HepG2 (cell line): ENCODE results near the gene BTN1A1. TPM values are rescaled to one million over a fixed set of nuclear protein-coding genes. Genes with fewer than 3 reads are reported as not detected.

Source experiments
- CEBPG ChIP-seq: IDR thresholded peaks from 2 replicates; pipeline ENCODE4 v1.6.1; 2016
- GABPB1 ChIP-seq: IDR thresholded peaks from 2 replicates; pipeline ENCODE4 v1.6.1; 2016; ENCODE audit warnings: mild to moderate bottlenecking, missing genetic modification reagents, moderate library complexity, missing compliant biosample characterization
- HNRNPL ChIP-seq: fragments of 200-400 bp; formaldehyde crosslinking; IDR thresholded peaks from 2 replicates; pipeline ENCODE4 v1.6.1; 2017; ENCODE audit warnings: mild to moderate bottlenecking, low read depth, low read length
- KDM4B ChIP-seq: sonication (generic); formaldehyde crosslinking; IDR thresholded peaks from 2 replicates; pipeline ENCODE4 v1.4.0; 2020; ENCODE audit warnings: missing genetic modification reagents
- KLF11 ChIP-seq: IDR thresholded peaks from 2 replicates; pipeline ENCODE4 v1.6.1; 2016; ENCODE audit warnings: missing compliant biosample characterization
- KLF16 ChIP-seq, 2 experiments: sonication (generic) in 1 of 2; formaldehyde crosslinking in 1 of 2; IDR thresholded peaks; 2 replicates each; pipeline versions ENCODE4 v1.6.1 to v1.8.0; 2016 to 2023; ENCODE audit warnings: missing genetic modification reagents in 2 of 2, missing compliant biosample characterization in 1 of 2
- KMT2B ChIP-seq: IDR thresholded peaks from 2 replicates; pipeline ENCODE4 v1.6.1; 2016; ENCODE audit warnings: missing genetic modification reagents, missing compliant biosample characterization
- NFYB ChIP-seq: sonication (generic); formaldehyde crosslinking; IDR thresholded peaks from 2 replicates; pipeline ENCODE4 v1.4.0; 2020; ENCODE audit warnings: missing genetic modification reagents
- NR2F2 ChIP-seq: IDR thresholded peaks from 2 replicates; pipeline ENCODE4 v1.6.1; 2012; ENCODE audit warnings: low read depth, inconsistent platforms, borderline replicate concordance
- TCF7L2 ChIP-seq: IDR thresholded peaks from 2 replicates; pipeline ENCODE4 v1.6.1; 2011; ENCODE audit warnings: mild to moderate bottlenecking, low read depth, low read length, moderate library complexity
- YEATS2 ChIP-seq: sonication (generic); formaldehyde crosslinking; IDR thresholded peaks from 2 replicates; pipeline ENCODE4 v1.4.0; 2020; ENCODE audit warnings: missing genetic modification reagents, borderline replicate concordance
- ZBTB3 ChIP-seq: sonication (generic); formaldehyde crosslinking; IDR thresholded peaks from 2 replicates; pipeline ENCODE4 v1.4.0; 2020; ENCODE audit warnings: low read depth, mild to moderate bottlenecking, moderate library complexity, missing genetic modification reagents, borderline replicate concordance
- ZBTB42 ChIP-seq: sonication (generic); formaldehyde crosslinking; IDR thresholded peaks from 2 replicates; pipeline ENCODE4 v1.5.0; 2020; ENCODE audit warnings: mild to moderate bottlenecking, missing genetic modification reagents
- ZNF160 ChIP-seq: sonication (generic); formaldehyde crosslinking; IDR thresholded peaks from 2 replicates; pipeline ENCODE4 v1.8.0; 2022; ENCODE audit warnings: mild to moderate bottlenecking, inconsistent platforms, missing genetic modification reagents
- ZNF281 ChIP-seq: sonication (generic); formaldehyde crosslinking; IDR thresholded peaks from 2 replicates; pipeline ENCODE4 v1.4.0; 2020; ENCODE audit warnings: missing genetic modification reagents, borderline replicate concordance
- ZNF337 ChIP-seq: sonication (generic); formaldehyde crosslinking; IDR thresholded peaks from 2 replicates; pipeline ENCODE4 v1.5.1; 2020; ENCODE audit warnings: missing genetic modification reagents, low read depth, mild to moderate bottlenecking, borderline replicate concordance
- ZNF772 ChIP-seq: sonication (generic); formaldehyde crosslinking; IDR thresholded peaks from 2 replicates; pipeline ENCODE4 v1.5.0; 2020; ENCODE audit warnings: mild to moderate bottlenecking, missing genetic modification reagents
- polyA plus RNA-seq, 8 experiments: library from polyadenylated mRNA; depleted of rRNA in 3 of 8; stranded (reverse) in 7 of 8; unstranded in 1 of 8; fragments of >200 nt; fragmentation: Illumina TruSeq in 4 of 8; extraction: Trizol in 4 of 8; gene quantifications; 2 replicates each; pipeline versions ENCODE4 v1.2.1 to v1.2.3, GENCODE V29; 2011 to 2016; ENCODE audit warnings: low read depth in 4 of 8, missing spikeins in 1 of 8, mixed read lengths in 1 of 8; ENCODE audit not compliant: insufficient read depth in 1 of 8
- total RNA-seq, 5 experiments: library from RNA; depleted of rRNA; stranded (reverse); fragments of >200 nt; fragmentation: Illumina TruSeq; extraction: Trizol; gene quantifications; 2 replicates each; pipeline ENCODE4 v1.2.3, GENCODE V29; 2016; ENCODE audit warnings: low read depth in 1 of 5
- TF ChIP-seq, protein P1 (sequence below): sonication (generic); formaldehyde crosslinking; IDR thresholded peaks from 2 replicates; pipeline ENCODE4 v1.4.0; 2020; ENCODE audit warnings: mild to moderate bottlenecking, missing genetic modification reagents
- TF ChIP-seq, protein P2 (sequence below): sonication (generic); formaldehyde crosslinking; IDR thresholded peaks from 2 replicates; pipeline ENCODE4 v1.8.1; 2023; ENCODE audit warnings: mild to moderate bottlenecking, inconsistent platforms, moderate library complexity, missing genetic modification reagents, borderline replicate concordance

The BTN1A1 gene
- total and polyA plus RNA-seq, 2 of the 13 experiments (the other 11 are each of a cell fraction or from before 2014, with no cell fraction given) = 0.04 TPM; not detected in 1

DNA sequence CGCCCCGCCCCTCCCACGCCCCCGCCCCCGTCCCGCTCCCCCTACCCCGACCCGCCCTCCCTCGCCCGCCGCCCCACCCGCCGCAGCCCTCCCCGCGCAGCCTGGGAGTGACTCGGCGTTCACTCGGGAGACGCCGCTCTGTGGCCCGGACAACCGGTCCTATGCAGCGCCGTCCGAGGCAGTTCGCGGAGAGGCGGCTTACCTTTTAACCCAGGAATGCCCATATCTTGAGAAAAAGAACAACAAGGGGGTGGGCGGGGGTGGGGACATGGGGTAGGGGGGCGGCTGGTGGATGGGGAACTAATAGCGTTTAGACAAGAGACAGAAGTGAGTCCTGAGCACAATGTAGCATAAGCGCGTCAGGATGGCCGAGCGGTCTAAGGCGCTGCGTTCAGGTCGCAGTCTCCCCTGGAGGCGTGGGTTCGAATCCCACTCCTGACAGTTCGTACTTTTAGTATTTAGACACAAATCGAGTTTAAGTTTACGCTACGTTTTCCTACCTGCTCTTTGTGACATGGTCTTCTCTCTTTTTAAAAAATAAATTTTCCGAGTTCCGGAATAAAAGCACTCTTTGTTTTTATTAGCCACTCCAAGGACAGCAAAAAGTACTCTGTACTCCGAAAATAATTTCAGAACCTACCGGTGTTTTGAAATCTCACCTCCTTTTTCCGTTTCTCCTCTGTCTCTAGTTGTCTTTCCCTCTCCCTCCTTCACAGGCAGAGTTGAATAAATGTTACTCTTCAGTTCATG is 20.9 kb downstream of the BTN1A1 start (continued):
- TF ChIP-seq KLF16 (CRISPR knock-in tag; IDR thresholded peaks at IDR 0.05) = peak in 1 of 2 experiments; percentile 64; a peak in 2 of 4 replicates
- peak; percentile 42; the same call in 1 of the 2 replicates for TF ChIP-seq NR2F2
- TF ChIP-seq TCF7L2 = no peak
- TF ChIP-seq, protein P1, sequence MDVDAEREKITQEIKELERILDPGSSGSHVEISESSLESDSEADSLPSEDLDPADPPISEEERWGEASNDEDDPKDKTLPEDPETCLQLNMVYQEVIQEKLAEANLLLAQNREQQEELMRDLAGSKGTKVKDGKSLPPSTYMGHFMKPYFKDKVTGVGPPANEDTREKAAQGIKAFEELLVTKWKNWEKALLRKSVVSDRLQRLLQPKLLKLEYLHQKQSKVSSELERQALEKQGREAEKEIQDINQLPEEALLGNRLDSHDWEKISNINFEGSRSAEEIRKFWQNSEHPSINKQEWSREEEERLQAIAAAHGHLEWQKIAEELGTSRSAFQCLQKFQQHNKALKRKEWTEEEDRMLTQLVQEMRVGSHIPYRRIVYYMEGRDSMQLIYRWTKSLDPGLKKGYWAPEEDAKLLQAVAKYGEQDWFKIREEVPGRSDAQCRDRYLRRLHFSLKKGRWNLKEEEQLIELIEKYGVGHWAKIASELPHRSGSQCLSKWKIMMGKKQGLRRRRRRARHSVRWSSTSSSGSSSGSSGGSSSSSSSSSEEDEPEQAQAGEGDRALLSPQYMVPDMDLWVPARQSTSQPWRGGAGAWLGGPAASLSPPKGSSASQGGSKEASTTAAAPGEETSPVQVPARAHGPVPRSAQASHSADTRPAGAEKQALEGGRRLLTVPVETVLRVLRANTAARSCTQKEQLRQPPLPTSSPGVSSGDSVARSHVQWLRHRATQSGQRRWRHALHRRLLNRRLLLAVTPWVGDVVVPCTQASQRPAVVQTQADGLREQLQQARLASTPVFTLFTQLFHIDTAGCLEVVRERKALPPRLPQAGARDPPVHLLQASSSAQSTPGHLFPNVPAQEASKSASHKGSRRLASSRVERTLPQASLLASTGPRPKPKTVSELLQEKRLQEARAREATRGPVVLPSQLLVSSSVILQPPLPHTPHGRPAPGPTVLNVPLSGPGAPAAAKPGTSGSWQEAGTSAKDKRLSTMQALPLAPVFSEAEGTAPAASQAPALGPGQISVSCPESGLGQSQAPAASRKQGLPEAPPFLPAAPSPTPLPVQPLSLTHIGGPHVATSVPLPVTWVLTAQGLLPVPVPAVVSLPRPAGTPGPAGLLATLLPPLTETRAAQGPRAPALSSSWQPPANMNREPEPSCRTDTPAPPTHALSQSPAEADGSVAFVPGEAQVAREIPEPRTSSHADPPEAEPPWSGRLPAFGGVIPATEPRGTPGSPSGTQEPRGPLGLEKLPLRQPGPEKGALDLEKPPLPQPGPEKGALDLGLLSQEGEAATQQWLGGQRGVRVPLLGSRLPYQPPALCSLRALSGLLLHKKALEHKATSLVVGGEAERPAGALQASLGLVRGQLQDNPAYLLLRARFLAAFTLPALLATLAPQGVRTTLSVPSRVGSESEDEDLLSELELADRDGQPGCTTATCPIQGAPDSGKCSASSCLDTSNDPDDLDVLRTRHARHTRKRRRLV = no peak
- no peak for TF ChIP-seq ZNF772 (CRISPR knock-in tag)
- TF ChIP-seq KDM4B (CRISPR knock-in tag) = no peak
- 0 out of 2 replicates have a peak, but pooled peaks have one; percentile 18 for TF ChIP-seq ZBTB42
- TF ChIP-seq, protein P2, sequence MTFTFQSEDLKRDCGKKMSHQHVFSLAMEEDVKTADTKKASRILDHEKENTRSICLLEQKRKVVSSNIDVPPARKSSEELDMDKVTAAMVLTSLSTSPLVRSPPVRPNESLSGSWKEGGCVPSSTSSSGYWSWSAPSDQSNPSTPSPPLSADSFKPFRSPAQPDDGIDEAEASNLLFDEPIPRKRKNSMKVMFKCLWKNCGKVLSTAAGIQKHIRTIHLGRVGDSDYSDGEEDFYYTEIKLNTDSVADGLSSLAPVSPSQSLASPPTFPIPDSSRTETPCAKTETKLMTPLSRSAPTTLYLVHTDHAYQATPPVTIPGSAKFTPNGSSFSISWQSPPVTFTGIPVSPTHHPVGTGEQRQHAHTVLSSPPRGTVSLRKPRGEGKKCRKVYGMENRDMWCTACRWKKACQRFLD (CRISPR knock-in tag) = no peak
- no peak for TF ChIP-seq ZBTB3 (CRISPR knock-in tag)
- TF ChIP-seq ZNF160 (CRISPR knock-in tag) = 0 out of 2 replicates have a peak, but pooled peaks have one; percentile 26
- no peak for TF ChIP-seq HNRNPL
- peak; percentile 82; the same call in 1 of the 2 replicates for TF ChIP-seq KLF11 (CRISPR knock-in tag)
- no peak for TF ChIP-seq CEBPG
- TF ChIP-seq NFYB (CRISPR knock-in tag) = 0 out of 2 replicates have a peak, but pooled peaks have one; percentile 7
- TF ChIP-seq GABPB1 = peak; percentile 33
- TF ChIP-seq ZNF337 (CRISPR knock-in tag) = no peak
- peak; percentile 65; the same call in 1 of the 2 replicates for TF ChIP-seq KMT2B
- TF ChIP-seq ZNF281 (CRISPR knock-in tag) = peak; percentile 50; the same call in 1 of the 2 replicates
- no peak for TF ChIP-seq YEATS2 (CRISPR knock-in tag)
